AML-193 (cell line): Measurements from ENCODE around the gene PTPRT.

Experiments used
- DNase-seq, 2 experiments: peaks; one replicate each; lab custom pipeline; 2025; lab: John Stamatoyannopoulos, UW

PTPRT gene

GRCh38 chr20:42611889-42612837, 577.5 kb downstream of the PTPRT start:
- no peak for DNase-seq

- DNase-seq, result no peak
Measured at GRCh38 chr20:42611423-42611822, 578.3 kb downstream of the PTPRT start.

GRCh38 chr20:42610070-42610469, 579.6 kb downstream of the PTPRT start:
- DNase-seq, result no peak

- DNase-seq, result no peak
Measured at GRCh38 chr20:42609618-42610017, 580.1 kb downstream of the PTPRT start.

GRCh38 chr20:42604998-42605956, 584.4 kb downstream of the PTPRT start:
- DNase-seq, result no peak

GRCh38 chr20:42603655-42604054, 586.1 kb downstream of the PTPRT start:
- no peak for DNase-seq

- no peak for DNase-seq
Measured at GRCh38 chr20:42598581-42598980, 591.1 kb downstream of the PTPRT start.

GRCh38 chr20:42595625-42596024, 594.1 kb downstream of the PTPRT start:
- DNase-seq, result no peak

GRCh38 chr20:42594659-42595058, 595.0 kb downstream of the PTPRT start:
- DNase-seq, result no peak

GRCh38 chr20:42594011-42594410, 595.7 kb downstream of the PTPRT start:
- DNase-seq, result no peak

- no peak for DNase-seq
Measured at GRCh38 chr20:42589976-42590639, 599.6 kb downstream of the PTPRT start.

- no peak for DNase-seq
Measured at GRCh38 chr20:42588847-42589246, 600.9 kb downstream of the PTPRT start.

- no peak for DNase-seq
Measured at GRCh38 chr20:42587427-42587826, 602.3 kb downstream of the PTPRT start.

- DNase-seq, result no peak
Measured at GRCh38 chr20:42581311-42581710, 608.4 kb downstream of the PTPRT start.

GRCh38 chr20:42576167-42576566, 613.5 kb downstream of the PTPRT start:
- DNase-seq, result no peak

- DNase-seq, result no peak
Measured at GRCh38 chr20:42572320-42573016, 617.2 kb downstream of the PTPRT start.

- no peak for DNase-seq
Measured at GRCh38 chr20:42567409-42567808, 622.3 kb downstream of the PTPRT start.

GRCh38 chr20:42565235-42565995, 624.3 kb downstream of the PTPRT start:
- no peak for DNase-seq

- no peak for DNase-seq
Measured at GRCh38 chr20:42559665-42560064, 630.0 kb downstream of the PTPRT start.

GRCh38 chr20:42556575-42556974, 633.1 kb downstream of the PTPRT start:
- no peak for DNase-seq

- DNase-seq, result no peak
Measured at GRCh38 chr20:42553374-42553773, 636.3 kb downstream of the PTPRT start.
